Activated CD4-positive, alpha-beta T cell treated with anti-CD3 and anti-CD28 coated beads, Interleukin-2, amount 50 U/mL, for 48 hours (primary cell): ENCODE data around the gene RGS3.
"Not testable (repeated sequence)": the region's sequence is repeated elsewhere in the genome, so short reads cannot be mapped to it uniquely, and the experiment has no call there.

Experiments
- DNase-seq, 2 experiments: peaks; one replicate each; pipeline ENCODE4 v3.0.0-alpha.2; 2020

Gene RGS3

DNA sequence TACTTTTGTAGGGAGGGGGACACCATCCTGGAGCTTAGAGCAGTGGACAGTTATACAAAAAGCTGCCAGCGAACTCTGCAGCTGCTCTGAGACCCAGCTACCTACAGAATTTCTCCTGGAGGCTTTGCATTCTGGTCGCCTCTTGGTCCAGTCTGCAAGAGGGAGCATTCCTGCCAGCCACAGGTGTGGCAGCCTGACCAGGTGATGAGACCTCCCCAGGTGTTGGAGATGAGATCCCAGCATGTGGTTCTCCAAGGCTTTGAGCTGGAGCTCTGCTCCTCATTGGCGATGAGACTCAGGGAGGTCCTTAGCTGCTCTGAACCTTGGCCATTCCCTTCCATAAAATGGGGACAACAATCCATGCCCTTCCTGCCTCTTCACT lies 69.3 kb downstream of the RGS3 start:
- DNase-seq, result no peak

DNA sequence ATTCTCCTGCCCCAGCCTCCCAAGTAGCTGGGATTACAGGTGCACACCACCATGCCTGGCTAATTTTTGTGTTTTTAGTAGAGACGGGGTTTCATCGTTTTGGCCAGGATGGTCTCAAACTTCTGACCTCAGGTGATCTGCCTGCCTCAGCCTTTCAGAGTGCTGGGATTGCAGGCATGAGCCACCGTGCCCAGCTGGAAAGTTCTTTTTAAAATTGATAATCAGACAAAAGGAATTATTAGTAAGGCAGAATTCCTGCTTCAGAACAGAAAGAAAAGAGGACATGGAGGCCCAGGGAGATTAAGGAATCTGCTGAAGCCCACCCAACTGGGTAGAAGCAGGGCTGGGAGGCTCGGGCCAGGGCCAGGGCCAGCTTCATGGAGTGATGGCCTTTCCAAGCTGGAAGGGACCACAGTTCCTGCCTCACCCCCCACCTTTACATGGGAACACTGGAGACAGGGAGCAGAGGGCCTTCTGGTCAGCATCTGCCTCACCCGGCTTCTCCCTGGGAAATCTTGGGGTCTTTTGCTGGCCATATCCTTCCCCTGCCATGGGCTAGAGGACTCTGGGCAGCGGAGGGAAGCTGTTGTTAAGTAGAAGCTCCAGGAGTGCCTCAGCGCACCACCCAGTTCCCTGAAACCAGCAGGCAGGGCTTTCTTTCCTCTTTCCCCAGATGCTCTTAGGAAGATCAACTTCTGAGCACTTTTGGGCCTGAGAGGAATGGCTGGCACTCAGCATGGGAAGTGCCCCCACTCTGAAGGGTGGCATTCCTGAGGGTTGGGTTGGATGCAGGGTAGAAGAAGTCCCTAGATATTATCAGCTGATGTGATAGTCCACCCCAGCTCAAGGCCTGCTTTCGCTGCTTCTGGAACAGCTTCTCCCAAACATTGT lies 70.1 kb downstream of the RGS3 start:
- no peak for DNase-seq

DNA sequence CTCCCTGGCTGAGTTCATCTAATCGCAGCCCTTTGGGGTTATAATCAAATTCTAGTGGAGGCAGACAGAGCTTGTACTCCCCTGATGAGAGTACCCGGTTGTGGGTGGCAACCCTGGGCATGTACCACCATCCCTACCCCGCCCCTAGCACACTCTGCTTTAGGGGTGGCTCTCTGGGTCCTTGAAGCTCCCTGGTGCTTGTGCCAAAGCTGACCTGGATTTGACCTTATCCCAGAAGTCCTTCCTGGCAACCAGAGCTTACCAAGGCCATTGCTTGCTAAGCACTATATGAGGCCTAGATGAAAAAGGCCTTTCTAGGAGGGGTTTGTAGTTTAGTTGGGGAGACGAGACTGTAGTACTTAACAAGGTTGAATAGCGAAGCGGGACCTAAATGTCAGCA lies 72.2 kb downstream of the RGS3 start:
- DNase-seq, result no peak

DNA sequence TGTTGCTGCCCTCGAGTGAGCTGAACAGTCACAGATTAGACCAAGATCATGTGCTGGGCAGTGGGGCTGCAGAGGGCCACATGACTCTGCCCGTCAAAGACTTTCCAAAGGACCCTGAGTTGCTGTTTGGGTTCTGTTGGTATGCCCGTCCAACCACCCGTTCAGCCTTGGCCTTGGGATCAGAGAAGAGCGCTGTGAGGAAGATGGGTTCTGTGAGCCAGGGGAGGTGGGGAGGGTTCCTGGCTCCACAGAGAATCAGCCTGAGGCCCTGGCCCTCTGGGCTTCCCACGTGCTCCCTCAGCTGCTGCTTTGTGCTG lies 72.6 kb downstream of the RGS3 start:
- no peak for DNase-seq

DNA sequence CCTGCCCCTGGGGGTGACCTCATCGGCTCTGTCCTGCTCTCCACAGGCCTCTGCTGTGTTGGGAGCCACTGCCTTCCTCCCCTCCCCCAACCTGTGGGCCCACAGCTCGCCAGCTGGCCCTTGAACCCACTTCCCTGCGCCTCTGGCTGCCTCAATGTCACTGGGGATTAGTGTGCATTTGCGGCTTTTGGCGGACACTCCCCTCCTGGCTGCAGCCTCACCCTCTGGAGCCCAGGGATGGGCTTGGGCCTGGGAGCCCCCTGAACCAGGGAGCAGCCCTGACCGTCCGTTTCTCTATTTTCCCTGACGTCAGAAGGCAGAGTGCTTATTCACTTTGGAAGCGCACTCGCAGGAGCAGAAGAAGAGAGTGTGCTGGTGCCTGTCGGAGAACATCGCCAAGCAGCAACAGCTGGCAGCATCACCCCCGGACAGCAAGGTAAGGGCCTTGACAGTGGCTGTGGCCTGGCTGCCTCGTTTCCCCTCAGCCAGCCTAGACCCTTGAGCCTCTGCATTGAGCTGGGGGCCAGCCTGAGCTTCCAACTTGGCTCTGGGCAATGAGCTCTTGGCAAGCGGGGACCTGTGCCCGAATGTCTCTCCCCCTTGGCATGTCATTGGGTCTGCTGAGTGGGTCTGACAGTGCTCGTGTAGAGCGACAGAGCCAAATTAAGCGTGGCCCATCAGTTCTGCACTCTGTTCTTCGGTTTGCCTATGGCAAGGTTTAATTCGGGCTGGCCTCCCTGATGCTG lies 73.1 kb downstream of the RGS3 start:
- no peak for DNase-seq

DNA sequence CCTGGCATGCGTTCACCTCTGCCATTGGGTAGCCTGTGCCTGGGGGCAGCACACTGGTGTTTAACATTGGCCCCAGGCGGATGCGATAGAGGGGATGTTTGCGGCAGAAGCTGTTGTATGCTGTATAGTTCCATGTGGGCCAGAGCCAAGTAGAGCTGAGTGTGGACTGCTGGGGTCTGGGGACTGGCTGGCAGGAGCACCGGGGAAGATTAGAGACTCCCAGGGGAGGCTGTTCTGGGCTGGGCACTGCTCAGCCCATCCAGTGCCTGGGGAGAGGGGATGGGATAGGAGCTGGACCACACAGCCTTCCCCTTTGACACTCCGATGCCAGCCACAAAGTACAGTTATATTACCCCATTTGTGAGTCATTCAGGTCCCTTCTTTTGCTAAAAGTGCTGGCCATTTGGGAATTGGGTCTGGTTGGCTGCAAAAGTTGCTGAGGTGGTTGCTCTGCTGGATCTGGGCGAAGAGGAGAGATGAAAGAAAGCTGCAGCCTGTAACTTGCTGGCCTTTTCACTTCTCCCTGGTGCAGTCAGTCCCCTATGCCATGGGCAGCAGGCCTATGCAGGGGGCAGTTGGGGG lies 73.8 kb downstream of the RGS3 start:
- DNase-seq, result no peak

DNA sequence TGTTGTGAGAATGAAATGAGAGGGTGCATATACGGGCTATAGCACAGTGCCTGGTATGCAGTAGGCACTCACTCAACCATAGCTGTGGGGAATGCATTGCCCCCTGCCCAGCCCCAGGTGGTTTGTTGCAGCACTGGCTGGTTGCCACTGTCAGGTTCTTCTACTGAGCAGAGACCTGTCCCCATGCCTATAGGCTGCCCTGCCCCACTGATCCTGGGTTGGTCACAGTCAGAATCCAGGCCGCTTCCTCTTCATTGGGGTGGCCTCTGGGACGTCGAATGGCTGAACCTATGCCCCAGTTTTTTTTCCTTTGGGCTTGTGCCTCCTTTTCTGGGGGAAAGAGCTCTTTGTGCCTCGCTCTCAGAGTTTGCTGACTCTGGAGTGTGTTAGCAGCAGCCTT lies 74.6 kb downstream of the RGS3 start:
- no peak for DNase-seq

DNA sequence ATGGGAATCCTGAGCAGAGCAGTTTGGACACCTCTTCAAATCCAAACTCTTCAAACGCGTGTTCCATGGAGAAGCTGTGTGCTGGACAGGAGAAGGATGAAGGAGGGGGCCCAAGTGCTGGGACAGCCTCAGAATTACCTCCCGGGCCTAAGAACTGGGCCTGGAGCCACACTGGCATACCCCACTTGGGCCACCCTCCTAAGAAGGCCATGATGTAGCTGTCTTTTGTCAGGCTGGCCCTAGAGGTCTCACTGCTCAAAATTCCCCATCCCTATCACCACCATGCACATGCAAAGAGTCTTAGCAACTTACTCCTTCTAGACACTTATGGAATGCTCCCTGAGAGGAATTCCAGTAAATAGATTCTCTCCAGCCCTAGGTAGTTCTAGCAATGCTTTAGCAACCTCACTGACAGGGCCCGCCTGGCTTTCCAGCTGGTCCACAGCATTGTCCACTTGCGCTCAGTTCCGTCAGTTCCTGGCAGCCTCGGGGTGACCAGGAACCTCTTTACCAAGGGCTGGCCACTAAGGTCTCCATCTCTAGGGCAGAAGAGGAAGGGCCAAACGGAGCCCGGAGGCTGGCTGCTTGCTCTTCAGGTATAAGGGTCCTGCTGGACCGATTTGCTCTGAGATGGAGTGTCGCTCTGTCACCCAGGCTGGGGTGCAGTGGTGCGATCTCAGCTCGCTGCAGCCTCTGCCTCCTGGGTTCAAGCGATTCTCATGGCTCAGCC lies 75.3 kb downstream of the RGS3 start:
- no peak for DNase-seq

DNA sequence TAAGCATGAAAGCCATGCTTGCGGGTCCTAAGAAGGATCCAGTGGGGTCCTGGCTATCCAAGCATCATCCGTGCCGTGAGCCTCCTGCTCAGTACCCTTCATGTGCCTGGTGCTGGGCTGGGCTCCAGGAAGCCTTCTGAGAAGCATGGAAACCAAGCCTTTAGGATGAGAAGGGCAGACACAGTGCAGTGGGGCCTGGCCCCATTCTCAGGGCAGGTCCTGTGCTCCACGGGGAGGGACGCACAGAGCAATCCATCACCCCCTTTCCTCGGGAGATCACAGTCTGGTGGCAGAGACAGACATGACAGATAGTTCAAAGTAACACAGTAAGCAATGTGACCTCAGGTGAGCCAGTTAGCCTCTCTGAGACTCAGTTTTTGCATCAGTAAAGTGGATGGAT lies 76.9 kb downstream of the RGS3 start:
- no peak for DNase-seq

DNA sequence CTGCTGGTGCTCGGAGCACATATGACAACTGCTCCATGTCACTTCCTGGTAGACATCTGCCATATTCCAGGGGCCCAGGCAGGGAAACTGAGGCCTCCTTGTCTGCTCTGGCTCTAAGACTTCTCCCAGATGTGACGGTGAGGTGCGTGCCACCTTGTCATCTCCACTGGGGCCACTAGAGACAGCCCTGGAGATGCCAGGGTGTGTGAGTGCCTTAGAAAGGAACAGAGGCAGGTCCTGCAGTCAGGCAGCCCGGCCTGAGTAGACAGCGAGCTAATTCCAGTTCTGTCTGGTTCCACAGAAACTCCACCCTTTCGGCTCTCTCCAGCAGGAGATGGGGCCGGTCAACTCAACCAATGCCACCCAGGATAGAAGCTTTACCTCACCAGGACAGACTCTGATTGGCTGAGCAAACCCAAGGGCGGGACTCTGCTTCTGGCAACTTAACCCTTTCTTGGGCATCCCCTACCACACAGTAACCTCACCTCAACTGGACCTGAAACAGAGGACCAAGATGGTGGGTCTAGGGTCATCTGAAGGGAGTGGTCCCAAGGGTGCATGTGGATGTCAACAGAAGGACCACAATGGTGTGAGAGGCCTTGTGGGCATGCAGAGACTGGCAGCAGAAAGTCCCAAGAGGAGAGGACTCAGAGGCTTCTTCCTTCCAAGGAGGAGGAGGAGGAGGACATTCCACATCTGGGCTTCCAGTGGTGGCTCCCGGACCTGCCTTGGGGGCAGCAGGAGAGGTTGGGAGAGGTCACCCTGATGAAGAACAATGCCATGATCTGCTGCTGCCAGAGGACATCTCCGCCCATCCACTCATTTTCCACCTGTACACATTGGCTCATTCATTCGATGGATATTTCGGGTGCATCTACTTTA lies 77.7 kb downstream of the RGS3 start:
- DNase-seq, result no peak

DNA sequence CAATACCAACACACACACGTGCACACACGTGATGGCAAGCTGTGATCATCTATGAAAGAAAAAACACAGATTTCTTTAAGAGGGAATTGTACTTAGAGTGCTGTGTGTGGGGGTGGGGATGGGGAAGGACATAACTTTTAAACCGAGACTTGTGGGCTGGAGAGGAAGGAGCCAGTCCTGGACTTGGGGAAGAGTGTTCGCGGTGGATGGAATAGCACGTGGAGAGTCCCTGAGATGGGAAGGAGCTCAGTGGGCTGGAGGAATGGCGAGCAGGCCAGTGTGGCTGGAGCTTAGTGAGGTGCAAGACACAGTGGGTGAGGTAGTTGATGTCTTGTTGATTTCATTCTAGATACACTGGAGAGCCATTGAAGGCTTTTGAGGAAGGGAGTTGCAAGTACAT lies 78.5 kb downstream of the RGS3 start:
- DNase-seq, result no peak

DNA sequence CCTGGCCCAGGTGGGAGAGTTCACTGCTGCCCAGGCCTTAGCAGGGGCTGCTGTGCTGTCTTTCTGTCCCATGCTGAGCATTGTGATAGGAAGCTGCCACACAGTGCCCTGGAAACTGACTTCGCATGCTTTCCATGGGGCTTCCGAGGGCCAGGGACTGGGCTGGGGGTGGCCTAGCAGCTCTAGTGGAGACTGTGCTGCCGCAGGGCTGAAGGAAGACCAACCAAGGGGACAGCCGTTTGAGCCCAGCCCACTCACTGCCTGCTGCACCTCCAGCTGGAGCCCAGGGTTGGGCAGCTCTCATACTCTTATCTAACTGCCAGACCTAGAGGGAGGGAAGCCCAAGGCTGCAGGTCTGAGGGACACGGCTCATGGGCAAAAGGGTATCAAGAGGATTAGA lies 79.2 kb downstream of the RGS3 start:
- DNase-seq, result no peak

DNA sequence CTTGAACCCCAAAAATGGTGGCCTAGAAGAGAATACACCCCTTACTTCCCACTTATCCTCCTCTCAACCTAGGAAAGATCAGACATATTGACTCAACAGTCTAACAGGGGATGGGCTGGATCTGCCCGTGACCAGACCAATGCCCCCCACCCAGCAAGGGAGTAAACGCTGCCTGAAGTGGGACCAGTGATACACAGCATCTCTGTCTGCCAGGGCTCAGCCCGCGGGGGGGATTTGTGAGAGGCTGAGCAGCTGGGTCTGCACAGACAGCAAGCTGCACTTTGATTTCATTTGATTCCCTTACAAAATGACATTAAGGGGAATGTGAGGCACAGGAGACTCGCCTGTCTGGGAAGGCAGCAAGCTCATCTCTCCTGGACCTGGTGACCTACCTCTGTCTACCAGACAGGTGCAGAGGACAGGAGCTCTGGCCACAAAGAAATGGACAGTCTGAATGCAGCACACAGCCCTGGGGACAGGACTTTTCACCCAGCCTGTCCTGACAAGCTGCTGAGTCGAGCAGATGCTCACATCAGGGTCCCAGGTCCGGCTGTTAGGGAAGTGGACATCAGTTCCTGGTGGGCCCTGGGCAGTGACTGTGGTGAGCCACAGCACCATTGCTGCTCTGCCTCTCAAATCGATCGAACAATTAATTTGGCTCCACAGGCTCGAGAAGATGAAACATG lies 79.9 kb downstream of the RGS3 start:
- DNase-seq, result no peak

DNA sequence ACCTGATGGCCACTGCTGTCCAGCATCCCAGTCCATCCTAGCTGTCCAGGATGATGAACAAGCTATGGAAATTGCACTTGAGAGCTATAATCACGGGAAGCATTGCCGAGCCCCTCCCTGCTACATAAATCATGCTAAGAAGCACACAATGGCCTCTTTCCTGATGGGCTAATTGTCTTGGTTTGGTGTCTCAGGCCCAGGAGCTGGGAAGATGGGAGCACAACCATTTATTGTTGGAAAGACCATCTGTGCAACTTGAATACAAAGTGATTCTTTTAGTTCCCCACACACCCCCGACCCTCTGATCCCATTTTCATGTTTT lies 80.4 kb downstream of the RGS3 start:
- no peak for DNase-seq

DNA sequence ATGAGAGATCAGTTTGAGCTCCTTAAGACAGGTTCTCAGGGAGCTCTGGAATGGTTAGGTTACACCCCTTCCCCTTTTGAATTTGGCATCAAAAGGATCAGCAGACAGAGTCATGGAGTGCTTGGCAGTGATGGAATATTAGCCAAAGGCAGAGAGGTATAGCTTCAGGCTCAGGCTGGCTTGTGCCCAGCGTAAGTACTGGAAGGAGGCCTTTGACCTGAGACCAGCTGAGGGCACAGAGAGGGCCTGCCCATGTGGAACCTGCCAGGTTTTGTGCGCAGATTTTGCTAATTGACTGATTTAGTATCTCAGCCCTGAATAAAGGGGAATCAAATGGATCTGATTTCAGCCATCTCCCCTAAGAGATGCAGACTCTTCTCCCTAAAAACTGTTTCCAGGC lies 81.5 kb downstream of the RGS3 start:
- DNase-seq, result no peak

DNA sequence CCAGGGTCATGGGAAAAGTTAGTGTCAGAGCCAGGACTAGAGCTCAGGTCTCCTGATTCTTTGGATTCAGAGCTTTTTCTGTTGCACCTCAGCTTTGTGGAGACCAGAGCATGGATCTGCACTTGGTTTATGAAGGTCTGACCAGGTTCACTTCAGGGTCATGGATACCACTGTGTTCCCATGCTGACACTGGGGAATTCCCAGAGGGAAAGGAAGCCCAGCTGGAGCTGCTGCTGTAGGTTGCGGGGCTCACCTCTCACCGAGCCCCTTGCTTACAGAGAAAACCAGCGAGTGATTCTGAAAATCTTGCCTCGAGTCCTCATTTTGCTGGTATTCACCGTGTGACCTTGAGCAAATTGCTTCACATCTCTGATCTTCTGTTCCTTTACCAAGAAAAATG lies 83.0 kb downstream of the RGS3 start:
- DNase-seq, result no peak

DNA sequence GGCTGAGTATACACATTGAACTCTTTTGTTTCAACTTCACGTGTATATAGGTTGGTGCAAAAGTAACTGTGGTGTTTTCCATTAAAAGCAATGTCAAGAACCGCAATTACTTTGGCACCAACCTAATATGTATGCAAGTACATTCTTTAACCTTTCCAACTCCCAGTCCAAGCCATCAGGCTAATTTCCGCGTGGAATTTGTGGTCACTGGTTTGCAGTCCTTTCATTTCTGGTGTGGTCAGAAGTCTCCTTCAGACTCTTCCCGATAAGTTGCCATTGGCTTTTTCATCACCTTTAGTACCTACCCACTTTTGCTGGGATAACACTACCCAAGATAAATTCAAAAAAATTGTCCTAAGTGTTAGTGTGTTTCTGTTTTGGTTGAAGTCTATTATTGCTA lies 84.0 kb downstream of the RGS3 start:
- no peak for DNase-seq

DNA sequence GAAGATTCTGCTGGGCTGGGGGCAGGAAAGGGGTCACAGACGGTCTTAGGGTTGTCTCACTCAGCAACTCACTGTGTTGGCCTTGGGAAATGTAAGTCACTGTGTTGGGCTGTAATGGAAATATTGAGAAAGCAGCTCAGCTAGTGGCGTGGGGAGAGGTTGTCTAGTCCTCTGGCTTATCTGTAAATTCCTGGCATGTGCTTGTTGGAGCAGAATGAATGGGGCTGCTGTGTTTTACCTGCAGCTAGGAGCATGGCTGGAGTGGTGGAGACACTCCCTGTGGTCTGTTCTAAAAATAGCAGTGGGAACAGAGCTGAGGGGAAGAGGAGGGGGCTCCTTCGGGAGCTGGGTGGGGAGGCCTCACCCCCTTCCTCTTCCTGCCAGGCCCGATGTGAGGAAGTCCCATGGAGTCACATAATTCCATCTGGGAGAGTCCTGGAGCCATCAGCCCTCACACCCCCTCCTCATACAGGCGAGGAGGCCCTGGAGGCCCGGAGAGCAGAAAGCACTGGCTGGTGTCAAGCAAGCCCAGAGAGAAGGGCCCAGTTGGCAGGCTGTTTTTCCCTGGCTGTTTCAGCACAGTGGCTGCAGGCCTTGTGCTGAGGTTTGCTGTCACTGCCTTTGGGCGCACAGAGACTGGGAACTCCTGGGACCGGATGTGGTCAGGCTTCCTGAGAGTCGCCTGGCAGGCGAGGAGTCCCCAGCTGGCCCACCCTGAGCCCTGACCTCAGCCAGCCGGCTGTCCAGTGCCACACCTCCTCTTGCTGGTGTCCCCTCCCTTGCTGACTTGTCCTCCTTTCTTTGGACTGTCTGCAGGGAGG lies 84.9 kb downstream of the RGS3 start:
- DNase-seq, result peak; percentile 28 to 41

DNA sequence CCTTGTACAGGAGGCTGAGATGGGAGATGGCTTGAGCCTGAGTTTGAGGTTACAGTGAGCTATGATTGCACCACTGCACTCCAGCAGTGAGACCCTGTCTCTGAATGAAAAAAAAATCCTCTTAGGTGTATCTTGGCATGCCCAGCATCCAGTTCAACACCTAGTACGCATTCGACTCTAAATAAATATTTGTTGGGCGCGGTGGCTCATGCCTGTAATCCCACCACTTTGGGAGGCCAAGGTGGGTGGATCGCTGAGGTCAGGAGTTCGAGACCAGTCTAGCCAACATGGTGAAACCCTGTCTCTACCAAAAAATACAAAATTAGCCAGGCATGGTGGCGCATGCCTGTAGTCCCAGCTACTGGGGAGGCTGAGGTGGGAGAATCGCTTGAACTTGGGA lies 86.4 kb downstream of the RGS3 start:
- DNase-seq, result not testable (repeated sequence)

DNA sequence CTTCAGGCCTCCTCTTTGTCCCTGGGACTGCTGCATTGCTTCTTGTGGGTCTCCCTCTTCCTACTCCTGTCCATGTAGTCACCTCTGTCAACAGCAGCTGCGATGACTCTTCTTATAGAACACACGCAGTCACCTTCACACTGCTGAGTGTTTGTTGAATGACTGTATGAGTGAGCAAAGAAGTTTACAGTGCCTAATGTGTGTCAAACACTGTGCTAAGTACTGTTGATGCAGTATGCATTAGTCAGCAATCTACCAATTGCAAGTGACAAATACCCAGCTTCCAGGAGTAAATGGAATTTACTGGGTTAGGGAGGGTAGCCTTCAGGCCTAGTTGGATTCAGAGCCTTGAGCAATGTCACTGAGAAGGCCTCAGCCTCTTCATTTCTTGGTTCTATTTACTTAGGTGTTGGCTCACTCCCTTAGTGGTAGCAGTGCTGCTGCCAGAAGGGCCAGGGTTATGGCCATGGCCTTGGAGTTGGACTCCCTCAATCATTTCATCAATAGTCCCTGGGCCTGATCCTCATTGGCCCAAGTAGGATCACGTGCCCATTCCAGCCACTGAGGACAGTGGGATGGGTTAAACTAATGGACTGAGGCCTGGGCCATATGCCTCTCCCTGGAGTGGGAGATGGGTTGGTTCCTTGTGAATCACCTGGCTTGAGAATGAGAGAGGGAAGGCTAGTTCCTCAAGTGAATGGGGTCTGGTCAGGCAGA lies 93.5 kb downstream of the RGS3 start:
- DNase-seq, result no peak
